ENCODE measurements around the gene VWA3B. TPM values are rescaled to one million over a fixed set of nuclear protein-coding genes. Genes with fewer than 3 reads are reported as not detected.
"Not testable (repeated sequence)": the region's sequence is repeated elsewhere in the genome, so short reads cannot be mapped to it uniquely, and the experiment has no call there.

VWA3B gene
- total and polyA plus RNA-seq, 5 donors from 2014 or later = not detected

DNA sequence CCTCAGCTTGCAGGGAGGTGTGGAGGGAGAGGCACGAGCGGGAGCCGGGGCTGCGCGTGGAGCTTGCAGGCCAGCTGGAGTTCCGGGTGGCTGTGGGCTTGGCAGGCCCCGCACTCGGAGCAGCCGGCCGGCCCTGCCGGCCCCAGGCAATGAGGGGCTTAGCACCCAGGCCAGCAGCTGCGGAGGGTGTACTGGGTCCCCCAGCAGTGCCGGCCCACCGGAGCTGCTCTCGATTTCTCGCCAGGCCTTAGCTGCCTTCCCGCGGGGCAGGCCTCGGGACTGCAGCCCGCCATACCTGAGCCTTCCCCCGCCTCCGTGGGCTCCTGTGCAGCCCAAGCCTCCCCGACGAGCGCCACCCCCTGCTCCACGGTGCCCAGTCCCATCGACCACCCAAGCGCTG lies 52.0 kb downstream of the VWA3B start:
- H3K36me3 Mint-ChIP-seq; H3K4me1 ChIP-seq (ENCODE audit: control insufficient read depth, insufficient read depth, low read length, poor library complexity, severe bottlenecking); H3K4me1 Mint-ChIP-seq; H3K36me3 ChIP-seq (ENCODE audit: control insufficient read depth, insufficient read depth, low read length); H3K27me3 Mint-ChIP-seq; H3K27me3 ChIP-seq (ENCODE audit: control insufficient read depth, insufficient read depth, low read length); H3K9me3 Mint-ChIP-seq; H3K4me3 Mint-ChIP-seq; H3K27ac Mint-ChIP-seq; H3K4me3 ChIP-seq (ENCODE audit: low read depth, low read length); DNase-seq; H3K9me3 ChIP-seq (ENCODE audit: control insufficient read depth in 2 of 2, low read length in 2 of 2); ATAC-seq (ENCODE audit: low read depth in 2 of 2); H3K27ac ChIP-seq (ENCODE audit: insufficient read depth, low read length, poor library complexity, severe bottlenecking): not testable (repeated sequence)

DNA sequence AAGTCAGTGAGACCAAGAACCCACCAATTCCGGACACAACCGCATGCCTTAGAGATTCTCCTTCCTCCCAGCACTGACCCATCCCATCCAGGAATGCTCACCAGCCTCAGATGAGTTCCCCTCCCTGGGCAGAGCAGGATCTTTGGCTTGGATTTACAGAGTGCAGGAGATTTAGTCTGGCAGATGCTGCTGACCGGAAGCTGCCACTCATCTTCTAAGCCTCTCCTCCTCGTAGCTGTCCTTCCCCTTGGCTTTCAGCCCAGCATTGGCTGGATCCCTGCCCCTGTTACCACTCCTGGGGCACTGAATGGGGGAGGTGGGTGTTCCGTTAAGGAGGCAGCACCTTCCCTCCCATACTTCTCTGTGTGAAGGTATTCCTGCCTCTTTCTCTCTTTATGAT lies 53.2 kb downstream of the VWA3B start:
- H3K27ac Mint-ChIP-seq = no peak overlapping the region
- ATAC-seq (ENCODE audit: low read depth in 2 of 2) = no peak

DNA sequence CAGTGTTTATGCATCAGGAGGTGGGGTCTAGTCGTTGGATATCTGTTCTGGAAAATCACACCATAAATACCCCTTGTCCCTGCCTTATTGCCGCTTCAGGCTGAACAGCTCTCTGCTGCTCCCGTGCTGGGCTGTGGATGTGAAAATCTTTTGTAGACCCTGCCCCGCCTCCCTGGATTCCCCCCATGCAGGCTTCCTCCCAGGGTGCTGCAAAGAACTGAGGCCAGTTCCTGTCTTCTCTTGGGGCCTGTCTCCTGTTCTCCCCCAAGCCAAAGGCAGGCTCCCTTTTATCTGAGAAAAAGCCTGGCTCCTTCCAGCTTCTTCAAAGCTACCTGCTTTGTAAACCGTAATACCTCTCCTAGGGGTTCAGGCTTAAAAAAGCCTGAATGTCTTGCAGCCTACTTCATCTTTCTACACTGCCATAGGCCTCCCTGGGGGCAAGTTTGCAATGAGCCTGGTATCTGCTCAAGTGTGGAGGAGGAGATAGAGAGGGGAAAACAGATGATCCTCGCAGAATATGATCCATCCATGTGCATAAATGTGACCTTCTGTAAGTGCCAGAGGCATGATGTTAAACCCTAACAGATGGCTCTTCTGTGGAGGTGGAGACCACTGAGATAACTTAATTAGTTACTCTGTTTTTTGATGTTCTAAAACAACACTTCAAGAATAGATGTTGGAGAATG lies 55.3 kb downstream of the VWA3B start:
- Histone ChIP-seq H3K9me3 (ENCODE audit: control insufficient read depth in 2 of 2, low read length in 2 of 2) (no peaks in the 10 kb centered on the region), H3K36me3 (ENCODE audit: control insufficient read depth, insufficient read depth, low read length) (no peaks in the 10 kb centered on the region), H3K27me3 (ENCODE audit: control insufficient read depth, insufficient read depth, low read length) (peaks cover 2% of the 10 kb centered on the region), H3K4me1 (ENCODE audit: control insufficient read depth, insufficient read depth, low read length, poor library complexity, severe bottlenecking) (no peaks in the 10 kb centered on the region), H3K27ac (ENCODE audit: insufficient read depth, low read length, poor library complexity, severe bottlenecking) (no peak overlapping the region), H3K4me3 (ENCODE audit: low read depth, low read length) (no peak overlapping the region)
- DNase-seq = no peak
- Mint-ChIP-seq H3K9me3 (peaks cover 0 to 1% (median 0%) of the 10 kb centered on the region in 7 donors), H3K36me3 (no peaks in the 10 kb centered on the region), H3K4me3 (no peak overlapping the region), H3K27ac (no peak overlapping the region), H3K4me1 (no peaks in the 10 kb centered on the region), H3K27me3 (peaks cover 11% of the 10 kb centered on the region)
- no peak for ATAC-seq (ENCODE audit: low read depth in 2 of 2)

More for the DNA sequence above, 53.2 kb downstream of the VWA3B start:
- peaks cover 5% of the 10 kb centered on the region for H3K27me3 Mint-ChIP-seq
- Histone ChIP-seq H3K36me3 (ENCODE audit: control insufficient read depth, insufficient read depth, low read length) (no peaks in the 10 kb centered on the region), H3K4me3 (ENCODE audit: low read depth, low read length) (no peak overlapping the region), H3K9me3 (ENCODE audit: control insufficient read depth in 2 of 2, low read length in 2 of 2) (no peaks in the 10 kb centered on the region), H3K4me1 (ENCODE audit: control insufficient read depth, insufficient read depth, low read length, poor library complexity, severe bottlenecking) (no peaks in the 10 kb centered on the region), H3K27ac (ENCODE audit: insufficient read depth, low read length, poor library complexity, severe bottlenecking) (no peak overlapping the region), H3K27me3 (ENCODE audit: control insufficient read depth, insufficient read depth, low read length) (no peaks in the 10 kb centered on the region)
- no peak for DNase-seq
- no peaks in the 10 kb centered on the region for H3K36me3 Mint-ChIP-seq
- H3K4me1 Mint-ChIP-seq = no peaks in the 10 kb centered on the region
- H3K4me3 Mint-ChIP-seq = no peak overlapping the region
- peaks cover 0 to 1% (median 0%) of the 10 kb centered on the region in 7 donors for H3K9me3 Mint-ChIP-seq

DNA sequence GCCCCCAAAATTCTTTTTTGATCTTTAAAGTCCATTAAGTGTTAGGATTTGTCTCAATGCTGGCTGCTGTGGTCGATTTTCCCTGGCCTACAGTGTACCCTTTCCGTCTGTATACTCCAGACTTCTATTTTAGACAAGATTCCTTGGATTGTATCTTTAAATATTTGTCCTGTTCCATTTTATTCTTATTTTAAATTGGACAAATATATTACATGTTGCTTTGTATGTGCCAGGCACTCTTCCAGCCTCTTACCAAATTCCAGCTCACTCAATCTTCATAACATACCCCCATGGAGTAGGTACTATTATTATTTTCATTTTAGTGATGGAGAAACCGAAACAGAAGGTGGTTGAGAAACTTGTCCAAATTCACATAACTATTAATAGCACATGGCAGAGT lies 58.1 kb downstream of the VWA3B start:
- no peaks in the 10 kb centered on the region for H3K36me3 Mint-ChIP-seq
- H3K36me3 ChIP-seq (ENCODE audit: control insufficient read depth, insufficient read depth, low read length) = no peaks in the 10 kb centered on the region
- ATAC-seq (ENCODE audit: low read depth in 2 of 2) (no peak), DNase-seq (no peak)
- no peaks in the 10 kb centered on the region for H3K4me1 Mint-ChIP-seq
- peaks cover 0 to 4% (median 0%) of the 10 kb centered on the region in 7 donors for H3K9me3 Mint-ChIP-seq
- H3K4me3 Mint-ChIP-seq = no peak overlapping the region
- H3K27ac ChIP-seq (ENCODE audit: insufficient read depth, low read length, poor library complexity, severe bottlenecking) = no peak overlapping the region
- H3K27me3 Mint-ChIP-seq = peaks cover 6% of the 10 kb centered on the region
- H3K27me3 ChIP-seq (ENCODE audit: control insufficient read depth, insufficient read depth, low read length) = peaks cover 2% of the 10 kb centered on the region
- H3K4me1 ChIP-seq (ENCODE audit: control insufficient read depth, insufficient read depth, low read length, poor library complexity, severe bottlenecking) = no peaks in the 10 kb centered on the region
- no peak overlapping the region for H3K4me3 ChIP-seq (ENCODE audit: low read depth, low read length)
- H3K27ac Mint-ChIP-seq = no peak overlapping the region
- H3K9me3 ChIP-seq (ENCODE audit: control insufficient read depth in 2 of 2, low read length in 2 of 2) = no peaks in the 10 kb centered on the region

DNA sequence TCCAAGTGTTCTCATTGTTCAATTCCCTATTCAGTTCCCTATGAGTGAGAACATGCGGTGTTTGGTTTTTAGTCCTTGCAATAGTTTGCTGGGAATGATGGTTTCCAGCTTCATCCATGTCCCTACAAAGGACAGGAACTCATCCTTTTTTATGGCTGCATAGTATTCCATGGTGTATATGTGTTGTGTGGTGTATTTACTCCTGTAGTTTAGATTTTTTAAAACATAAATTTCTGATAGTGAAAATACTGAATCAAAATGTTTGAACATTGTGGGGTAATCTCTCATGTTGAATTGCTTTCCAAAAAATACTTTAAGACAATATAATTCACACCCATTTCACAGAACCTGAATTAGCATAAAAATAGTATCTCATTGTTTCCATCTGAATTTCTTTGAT lies 60.9 kb downstream of the VWA3B start:
- not testable (repeated sequence) for H3K4me1 Mint-ChIP-seq; H3K27ac Mint-ChIP-seq; H3K9me3 Mint-ChIP-seq; H3K27me3 Mint-ChIP-seq; H3K4me1 ChIP-seq (ENCODE audit: control insufficient read depth, insufficient read depth, low read length, poor library complexity, severe bottlenecking); H3K27me3 ChIP-seq (ENCODE audit: control insufficient read depth, insufficient read depth, low read length); H3K27ac ChIP-seq (ENCODE audit: insufficient read depth, low read length, poor library complexity, severe bottlenecking); H3K4me3 ChIP-seq (ENCODE audit: low read depth, low read length); H3K4me3 Mint-ChIP-seq; H3K36me3 ChIP-seq (ENCODE audit: control insufficient read depth, insufficient read depth, low read length); H3K36me3 Mint-ChIP-seq; ATAC-seq (ENCODE audit: low read depth in 2 of 2); H3K9me3 ChIP-seq (ENCODE audit: control insufficient read depth in 2 of 2, low read length in 2 of 2); DNase-seq

DNA sequence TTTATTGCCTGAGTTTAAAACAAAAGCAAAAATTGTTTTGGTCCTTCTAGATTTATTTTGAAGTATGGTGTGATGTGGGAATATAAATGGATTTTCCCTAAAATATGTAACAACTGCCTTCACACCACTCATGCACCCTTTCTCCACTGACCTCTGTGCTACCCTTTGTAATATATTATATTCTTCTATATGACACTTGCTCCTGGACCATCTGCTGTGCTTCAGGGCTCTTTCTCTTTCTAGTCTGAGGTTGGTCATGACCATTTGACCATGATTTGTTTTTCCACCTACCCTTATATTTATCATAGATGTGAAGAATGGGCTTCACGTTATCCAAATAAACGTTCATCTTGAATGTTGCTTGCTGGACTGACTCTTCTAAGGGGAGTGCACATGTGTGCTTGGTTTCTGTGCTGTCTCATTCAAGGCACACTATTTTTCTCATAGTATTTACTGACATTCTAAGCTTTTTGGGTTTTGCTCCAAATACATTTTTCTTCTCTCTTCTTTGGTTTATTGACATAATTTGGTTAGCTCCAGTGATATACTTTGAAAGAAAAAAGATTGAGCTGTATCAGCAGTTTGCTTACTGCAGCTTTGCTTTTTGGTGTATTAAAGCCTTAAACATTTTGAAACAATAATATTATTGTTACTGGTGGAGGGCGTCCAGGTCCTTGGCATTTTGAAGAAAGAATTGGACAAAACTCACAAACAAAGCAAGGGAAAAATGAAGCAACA lies 61.8 kb downstream of the VWA3B start:
- Mint-ChIP-seq H3K36me3 (no peaks in the 10 kb centered on the region), H3K27ac (no peak overlapping the region), H3K27me3 (peaks cover 10% of the 10 kb centered on the region), H3K9me3 (peaks cover 0 to 4% (median 0%) of the 10 kb centered on the region in 7 donors), H3K4me1 (no peaks in the 10 kb centered on the region), H3K4me3 (no peak overlapping the region)
- DNase-seq = no peak
- Histone ChIP-seq H3K27me3 (ENCODE audit: control insufficient read depth, insufficient read depth, low read length) (peaks cover 2% of the 10 kb centered on the region), H3K4me3 (ENCODE audit: low read depth, low read length) (peak overlapping the region; percentile 11), H3K9me3 (ENCODE audit: control insufficient read depth in 2 of 2, low read length in 2 of 2) (no peaks in the 10 kb centered on the region), H3K36me3 (ENCODE audit: control insufficient read depth, insufficient read depth, low read length) (no peaks in the 10 kb centered on the region), H3K4me1 (ENCODE audit: control insufficient read depth, insufficient read depth, low read length, poor library complexity, severe bottlenecking) (no peaks in the 10 kb centered on the region), H3K27ac (ENCODE audit: insufficient read depth, low read length, poor library complexity, severe bottlenecking) (no peak overlapping the region)
- no peak for ATAC-seq (ENCODE audit: low read depth in 2 of 2)

DNA sequence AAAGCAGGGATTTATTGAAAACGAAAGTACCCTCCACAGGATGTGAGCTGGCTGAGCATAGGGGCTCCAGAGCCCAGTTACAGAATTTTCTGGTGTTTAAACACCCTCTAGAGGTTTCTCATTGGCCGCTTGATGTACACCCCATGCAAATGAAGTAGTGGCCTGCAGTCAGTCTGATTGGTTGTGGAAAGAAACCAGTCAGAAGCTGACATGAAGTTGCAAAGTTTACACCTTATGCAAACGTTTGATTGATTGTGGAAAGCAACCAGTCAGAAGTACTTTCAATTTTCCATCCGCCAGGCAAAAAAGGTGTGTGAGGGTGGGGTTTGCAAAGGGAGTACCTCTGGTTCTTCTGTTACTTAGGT lies 62.3 kb downstream of the VWA3B start:
- ATAC-seq (ENCODE audit: low read depth in 2 of 2) = no peak
- Histone ChIP-seq H3K9me3 (ENCODE audit: control insufficient read depth in 2 of 2, low read length in 2 of 2) (no peaks in the 10 kb centered on the region), H3K36me3 (ENCODE audit: control insufficient read depth, insufficient read depth, low read length) (no peaks in the 10 kb centered on the region), H3K27me3 (ENCODE audit: control insufficient read depth, insufficient read depth, low read length) (peaks cover 2% of the 10 kb centered on the region), H3K4me1 (ENCODE audit: control insufficient read depth, insufficient read depth, low read length, poor library complexity, severe bottlenecking) (no peaks in the 10 kb centered on the region), H3K27ac (ENCODE audit: insufficient read depth, low read length, poor library complexity, severe bottlenecking) (no peak overlapping the region), H3K4me3 (ENCODE audit: low read depth, low read length) (peak overlapping the region; percentile 11)
- no peaks in the 10 kb centered on the region for H3K36me3 Mint-ChIP-seq
- H3K4me3 Mint-ChIP-seq = no peak overlapping the region
- DNase-seq = peak in 1 of 3 donors; percentile 31
- no peak overlapping the region for H3K27ac Mint-ChIP-seq
- H3K4me1 Mint-ChIP-seq = no peaks in the 10 kb centered on the region
- H3K27me3 Mint-ChIP-seq = peaks cover 10% of the 10 kb centered on the region
- H3K9me3 Mint-ChIP-seq = peaks cover 0 to 4% (median 0%) of the 10 kb centered on the region in 7 donors

DNA sequence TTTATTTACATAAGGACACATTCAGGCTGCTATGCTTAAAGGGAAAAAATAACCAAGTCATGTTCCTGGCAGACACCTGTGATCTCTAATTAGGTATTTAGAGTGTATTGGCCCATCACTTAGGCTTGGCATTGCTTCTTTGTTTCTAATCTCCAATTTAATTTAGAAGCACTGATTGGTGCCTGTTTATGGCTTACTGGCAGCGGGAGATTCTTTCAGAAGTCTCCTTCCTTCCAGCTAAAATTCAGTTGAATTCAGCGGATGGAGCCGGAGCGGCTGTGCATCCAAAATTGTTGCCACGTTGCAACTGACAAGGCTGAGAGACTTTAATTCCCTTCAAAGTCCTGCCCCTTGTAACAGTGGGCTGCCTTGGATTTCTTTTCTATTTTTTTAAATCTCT lies 66.5 kb downstream of the VWA3B start:
- H3K36me3 Mint-ChIP-seq = no peaks in the 10 kb centered on the region
- no peak overlapping the region for H3K27ac Mint-ChIP-seq
- no peak for ATAC-seq (ENCODE audit: low read depth in 2 of 2)
- no peak overlapping the region for H3K4me3 Mint-ChIP-seq
- peaks cover 4% of the 10 kb centered on the region for H3K27me3 Mint-ChIP-seq
- no peak overlapping the region for H3K4me3 ChIP-seq (ENCODE audit: low read depth, low read length)
- DNase-seq = no peak
- H3K9me3 ChIP-seq (ENCODE audit: control insufficient read depth in 2 of 2, low read length in 2 of 2) = no peaks in the 10 kb centered on the region
- H3K4me1 ChIP-seq (ENCODE audit: control insufficient read depth, insufficient read depth, low read length, poor library complexity, severe bottlenecking) = no peaks in the 10 kb centered on the region
- H3K36me3 ChIP-seq (ENCODE audit: control insufficient read depth, insufficient read depth, low read length) = no peaks in the 10 kb centered on the region
- peaks cover 0 to under 1% (median 0%) of the 10 kb centered on the region in 7 donors for H3K9me3 Mint-ChIP-seq
- H3K4me1 Mint-ChIP-seq = no peaks in the 10 kb centered on the region
- no peak overlapping the region for H3K27ac ChIP-seq (ENCODE audit: insufficient read depth, low read length, poor library complexity, severe bottlenecking)
- no peaks in the 10 kb centered on the region for H3K27me3 ChIP-seq (ENCODE audit: control insufficient read depth, insufficient read depth, low read length)
